MCF 10A (cell line): Measurements from ENCODE around the gene FZD8. TPM values are rescaled to one million over a fixed set of nuclear protein-coding genes. Genes with fewer than 3 reads are reported as not detected.

Source experiments
- BruUV-seq: library from RNA; stranded (reverse); fragments of 400-500 nt; replicated peaks from 2 replicates; lab custom pipeline; 2021; lab: Mats Ljungman, UMichigan
- CTCF ChIA-PET: fragments of 300-600 bp; sonication (Branson Sonifier 250); formaldehyde crosslinking; extraction: SDS; loops from one replicate; lab custom pipeline; 2021; ENCODE audit warnings: antibody characterized with exemption, inconsistent platforms; lab: Yijun Ruan, JAX
- POLR2A ChIA-PET: fragments of 300-600, 350-650 bp; sonication (Branson Sonifier 250); formaldehyde crosslinking; extraction: SDS; loops from one replicate; lab custom pipeline; 2020; ENCODE audit warnings: antibody characterized with exemption, inconsistent platforms; lab: Yijun Ruan, JAX
- DNase-seq: peaks from one replicate; pipeline ENCODE4 v3.0.0-alpha.2; 2018; ENCODE audit not compliant: unreplicated experiment
- H3K27ac Mint-ChIP-seq: one replicate; pipeline ENCODE4 v1.8.0; 2022; ENCODE audit warnings: mild to moderate bottlenecking, low read depth, mixed read lengths; ENCODE audit not compliant: unreplicated experiment
- H3K27me3 Mint-ChIP-seq: one replicate; pipeline ENCODE4 v1.8.0; 2022; ENCODE audit warnings: mixed read lengths; ENCODE audit not compliant: insufficient read depth, unreplicated experiment
- H3K36me3 Mint-ChIP-seq: one replicate; pipeline ENCODE4 v1.8.0; 2022; ENCODE audit warnings: mild to moderate bottlenecking, moderate library complexity, mixed read lengths; ENCODE audit not compliant: insufficient read depth, unreplicated experiment
- H3K4me1 Mint-ChIP-seq: one replicate; pipeline ENCODE4 v1.8.0; 2022; ENCODE audit warnings: mixed read lengths; ENCODE audit not compliant: insufficient read depth, unreplicated experiment
- H3K4me3 Mint-ChIP-seq: one replicate; pipeline ENCODE4 v1.8.0; 2022; ENCODE audit warnings: mild to moderate bottlenecking, moderate library complexity, mixed read lengths; ENCODE audit not compliant: unreplicated experiment
- H3K9me3 Mint-ChIP-seq: one replicate; pipeline ENCODE4 v1.8.0; 2022; ENCODE audit warnings: mixed read lengths; ENCODE audit not compliant: unreplicated experiment
- intact Hi-C: fragments of 100-400 bp; cut with micrococcal nuclease; formaldehyde crosslinking; loops from 2 replicates; pipeline ENCODE4 v1.14.1; 2022
- total RNA-seq: library from RNA; stranded (reverse); gene quantifications from 2 replicates; pipeline ENCODE4 v1.2.3, GENCODE V29; 2022
- TF ChIP-seq, protein P1 (sequence below): fragments of 200-600 bp; IDR thresholded peaks from one replicate; pipeline ENCODE4 v1.8.0; 2022; ENCODE audit warnings: antibody characterized with exemption, mild to moderate bottlenecking; ENCODE audit not compliant: unreplicated experiment

Gene FZD8
- total RNA-seq, 1 experiment from 2014 or later: 9.8 TPM

DNA sequence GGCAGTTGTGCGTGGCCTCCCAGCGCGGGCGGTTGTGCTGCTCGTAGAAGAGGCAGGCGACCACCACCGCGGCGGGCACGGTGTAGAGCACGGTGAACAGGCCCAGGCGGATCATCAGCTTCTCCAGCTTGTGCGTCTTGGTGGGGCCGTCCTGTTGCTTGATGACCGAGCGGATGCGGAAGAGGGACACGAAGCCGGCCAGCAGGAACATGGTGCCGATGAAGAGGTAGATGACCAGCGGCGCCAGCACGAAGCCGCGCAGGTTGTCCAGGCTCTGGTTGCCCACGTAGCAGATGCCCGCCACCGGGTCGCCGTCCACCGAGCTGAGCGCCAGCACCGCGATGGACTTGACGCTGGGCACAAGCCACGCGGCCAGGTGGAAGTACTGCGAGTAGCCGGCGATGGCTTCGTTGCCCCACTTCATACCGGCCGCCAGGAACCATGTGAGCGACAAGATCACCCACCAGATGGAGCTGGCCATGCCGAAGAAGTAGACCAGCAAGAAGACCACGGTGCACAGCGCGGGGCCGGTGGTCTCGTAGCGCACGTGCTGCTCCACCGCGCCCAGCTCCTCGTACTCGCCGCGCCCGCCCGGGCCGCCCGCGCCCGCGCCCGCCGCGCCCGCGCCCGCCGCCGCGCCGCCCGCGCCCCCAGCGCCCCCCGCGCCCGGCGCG is 2.2 kb downstream of the FZD8 start:
- H3K27ac Mint-ChIP-seq: peak overlapping the region; percentile 73
- intact Hi-C loops: loop anchor here (2.0 to 10.0 kb wide), 5 partner anchors 273 to 965 kb away; partner anchors contain the start of gene CREM
- H3K4me1 Mint-ChIP-seq: peaks cover 18% of the 10 kb centered on the region
- ChIA-PET CTCF (interaction anchor here (0.6 to 9.9 kb wide), 6 partner anchors 1005 to 1140 kb away, joined by 3 to 94 read pairs (median 3); no protein-coding TSS in a partner anchor), POLR2A (interaction anchor here (1.0 to 1.5 kb wide), 4 partner anchors 141 to 1140 kb away, joined by 4 to 5 read pairs (median 4); no protein-coding TSS in a partner anchor)
- H3K27me3 Mint-ChIP-seq: no peaks in the 10 kb centered on the region
- BruUV-seq: no TSS peak
- no peaks in the 10 kb centered on the region for H3K9me3 Mint-ChIP-seq
- peaks cover 57% of the 10 kb centered on the region for H3K36me3 Mint-ChIP-seq
- peak overlapping the region; percentile 85 for H3K4me3 Mint-ChIP-seq
- TF ChIP-seq, protein P1, sequence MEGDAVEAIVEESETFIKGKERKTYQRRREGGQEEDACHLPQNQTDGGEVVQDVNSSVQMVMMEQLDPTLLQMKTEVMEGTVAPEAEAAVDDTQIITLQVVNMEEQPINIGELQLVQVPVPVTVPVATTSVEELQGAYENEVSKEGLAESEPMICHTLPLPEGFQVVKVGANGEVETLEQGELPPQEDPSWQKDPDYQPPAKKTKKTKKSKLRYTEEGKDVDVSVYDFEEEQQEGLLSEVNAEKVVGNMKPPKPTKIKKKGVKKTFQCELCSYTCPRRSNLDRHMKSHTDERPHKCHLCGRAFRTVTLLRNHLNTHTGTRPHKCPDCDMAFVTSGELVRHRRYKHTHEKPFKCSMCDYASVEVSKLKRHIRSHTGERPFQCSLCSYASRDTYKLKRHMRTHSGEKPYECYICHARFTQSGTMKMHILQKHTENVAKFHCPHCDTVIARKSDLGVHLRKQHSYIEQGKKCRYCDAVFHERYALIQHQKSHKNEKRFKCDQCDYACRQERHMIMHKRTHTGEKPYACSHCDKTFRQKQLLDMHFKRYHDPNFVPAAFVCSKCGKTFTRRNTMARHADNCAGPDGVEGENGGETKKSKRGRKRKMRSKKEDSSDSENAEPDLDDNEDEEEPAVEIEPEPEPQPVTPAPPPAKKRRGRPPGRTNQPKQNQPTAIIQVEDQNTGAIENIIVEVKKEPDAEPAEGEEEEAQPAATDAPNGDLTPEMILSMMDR: no peak
- DNase-seq: peak; percentile 16

DNA sequence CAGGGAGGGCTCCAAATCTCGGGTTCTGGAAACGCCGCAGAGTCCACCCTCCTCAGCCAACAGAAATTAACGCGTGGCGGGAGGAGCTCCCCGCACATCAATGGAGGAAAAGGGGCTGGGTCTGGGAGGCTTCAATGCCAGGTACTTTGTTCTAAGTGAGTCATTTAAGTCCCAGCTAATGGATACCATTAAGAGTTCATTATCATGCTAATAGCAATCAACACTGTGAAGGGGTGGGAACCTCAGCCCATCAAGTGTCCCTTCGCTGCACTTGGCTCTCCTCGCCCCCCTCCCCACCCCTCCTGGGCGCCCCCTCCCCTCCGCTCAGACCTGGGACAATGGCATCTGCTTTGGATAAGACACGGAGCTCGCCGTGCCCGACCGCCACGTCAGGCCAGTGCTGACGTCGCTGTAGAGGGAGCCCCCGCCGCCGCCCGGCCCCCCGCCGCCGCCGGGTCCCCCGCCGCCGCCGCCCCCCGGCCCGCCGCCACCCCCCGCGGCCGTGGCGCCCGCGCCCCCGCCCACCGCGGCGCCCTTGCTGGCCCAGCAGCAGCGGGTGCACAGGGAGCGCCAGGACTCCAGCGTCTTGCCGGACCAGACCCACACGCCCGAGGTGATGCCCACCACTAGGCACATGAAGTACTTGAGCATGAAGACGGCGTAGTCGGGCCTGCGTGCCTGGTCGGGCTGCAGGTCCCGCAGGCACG is 2.9 kb downstream of the FZD8 start:
- ChIA-PET POLR2A (interaction anchor here (0.6 to 1.0 kb wide), 2 partner anchors 618 to 1141 kb away, joined by 3 to 4 read pairs; no protein-coding TSS in a partner anchor), CTCF (interaction anchor here (0.6 to 9.9 kb wide), 7 partner anchors 25 to 1241 kb away, joined by 3 to 94 read pairs (median 4); no protein-coding TSS in a partner anchor)
- Mint-ChIP-seq H3K9me3 (no peaks in the 10 kb centered on the region), H3K4me1 (peaks cover 23% of the 10 kb centered on the region), H3K27me3 (no peaks in the 10 kb centered on the region), H3K27ac (no peak overlapping the region), H3K36me3 (peaks cover 58% of the 10 kb centered on the region), H3K4me3 (peak overlapping the region; percentile 85)
- TF ChIP-seq, protein P1: no peak
- no TSS peak for BruUV-seq
- no peak for DNase-seq
- intact Hi-C loops: loop anchor here (10.0 kb wide), 1 partner anchor 514 kb away; the partner anchor contains the start of gene CREM

DNA sequence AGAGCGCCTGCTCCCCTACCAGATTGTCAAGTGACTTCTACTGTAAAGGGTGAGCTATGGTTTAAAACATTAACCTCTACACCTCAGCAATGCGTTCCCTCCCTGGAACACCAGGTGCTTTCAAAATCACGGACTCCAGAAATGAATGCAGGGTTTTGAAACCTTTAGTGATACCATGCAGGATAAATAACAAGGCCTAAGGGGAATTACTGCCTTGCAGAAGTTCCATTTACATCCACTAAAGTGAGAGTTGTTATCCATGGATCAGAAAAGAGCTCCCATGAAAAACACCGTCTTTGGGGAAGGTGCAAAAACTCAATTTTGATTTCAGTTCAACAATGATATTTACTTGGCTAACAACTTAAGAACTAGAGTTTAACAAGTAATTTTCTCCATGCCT is 4.0 kb downstream of the FZD8 start:
- no peak for DNase-seq
- Mint-ChIP-seq H3K4me1 (peaks cover 21% of the 10 kb centered on the region), H3K4me3 (peak overlapping the region; percentile 46), H3K36me3 (peaks cover 58% of the 10 kb centered on the region), H3K27me3 (no peaks in the 10 kb centered on the region), H3K27ac (no peak overlapping the region), H3K9me3 (no peaks in the 10 kb centered on the region)
- BruUV-seq: no TSS peak
- TF ChIP-seq, protein P1: no peak
- intact Hi-C loops: loop anchor here (10.0 kb wide), 1 partner anchor 513 kb away; the partner anchor contains the start of gene CREM
- ChIA-PET CTCF (interaction anchor here (0.7 to 9.9 kb wide), 9 partner anchors 24 to 1242 kb away, joined by 3 to 94 read pairs (median 4); no protein-coding TSS in a partner anchor), POLR2A (interaction anchor here (0.6 to 2.2 kb wide), 3 partner anchors 329 to 1087 kb away, joined by 5 to 7 read pairs (median 5); no protein-coding TSS in a partner anchor)
